NK-92 (cell line): ENCODE data around the gene KRTAP5-1.

Experiments used
- DNase-seq: peaks from one replicate; lab custom pipeline; 2025; ENCODE audit not compliant: unreplicated experiment; lab: John Stamatoyannopoulos, UW

The KRTAP5-1 gene

GRCh38 chr11:1560649-1561251 is 24.3 kb downstream of the KRTAP5-1 start:
- DNase-seq, result no peak

- DNase-seq, result no peak
These were observed 25.0 kb downstream of the KRTAP5-1 start for GRCh38 chr11:1560002-1560648.

- DNase-seq, result no peak
These were observed 25.8 kb downstream of the KRTAP5-1 start for GRCh38 chr11:1559111-1559951.

- DNase-seq, result no peak
These were observed 26.3 kb downstream of the KRTAP5-1 start for GRCh38 chr11:1558775-1559110.

- DNase-seq, result no peak
These were observed 26.9 kb downstream of the KRTAP5-1 start for GRCh38 chr11:1557904-1558774.

GRCh38 chr11:1557051-1557884 is 27.8 kb downstream of the KRTAP5-1 start:
- no peak for DNase-seq

GRCh38 chr11:1556278-1556902 is 28.7 kb downstream of the KRTAP5-1 start:
- DNase-seq, result no peak

GRCh38 chr11:1555713-1556153 is 29.4 kb downstream of the KRTAP5-1 start:
- no peak for DNase-seq

- DNase-seq, result no peak
These were observed 29.9 kb downstream of the KRTAP5-1 start for GRCh38 chr11:1554981-1555712.

GRCh38 chr11:1553808-1554594 is 31.1 kb downstream of the KRTAP5-1 start:
- no peak for DNase-seq

GRCh38 chr11:1549338-1550330 is 35.4 kb downstream of the KRTAP5-1 start:
- no peak for DNase-seq

- no peak for DNase-seq
These were observed 36.6 kb downstream of the KRTAP5-1 start for GRCh38 chr11:1548221-1549070.

- DNase-seq, result no peak
These were observed 37.5 kb downstream of the KRTAP5-1 start for GRCh38 chr11:1547467-1548098.

- no peak for DNase-seq
These were observed 38.3 kb downstream of the KRTAP5-1 start for GRCh38 chr11:1546536-1547466.

GRCh38 chr11:1546077-1546535 is 39.0 kb downstream of the KRTAP5-1 start:
- DNase-seq, result no peak
